ENCODE data around the gene TTC14.

DNA sequence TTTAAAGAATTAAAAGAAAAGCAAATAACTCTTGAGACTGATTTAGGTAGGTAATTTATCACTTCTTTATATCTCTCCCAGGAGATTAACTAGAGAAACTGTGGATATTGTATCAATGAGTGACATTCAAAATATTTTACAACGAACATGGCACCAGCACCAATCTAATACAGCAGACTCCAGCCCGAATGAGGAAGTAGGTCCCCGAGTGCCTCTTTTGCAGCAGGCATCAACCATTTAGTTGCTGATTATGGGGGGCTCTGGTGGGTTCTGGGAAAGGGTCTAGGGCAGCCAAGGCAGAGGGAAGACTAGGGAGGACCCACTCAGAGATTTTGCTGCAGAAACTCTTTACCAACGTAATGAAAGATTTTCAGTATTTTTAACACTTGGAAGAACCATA is 31.7 kb upstream of the TTC14 start:
- TF ChIP-seq CTCF (IDR thresholded peaks at IDR 0.05) (no peak), POLR2A (IDR thresholded peaks at IDR 0.05) (no peak)

Measured in thyroid gland (tissue), 4 donors.